PFSK-1 (cell line): ENCODE results near the gene BARD1. TPM values are rescaled to one million over a fixed set of nuclear protein-coding genes. Genes with fewer than 3 reads are reported as not detected.
A peak's percentile ranks its signal among the peaks of the same experiment; 100 is the strongest.

Experiments
- FOXP2 ChIP-seq: optimal IDR thresholded peaks from 2 replicates; pipeline ENCODE3; 2011; ENCODE audit warnings: borderline replicate concordance, control low read depth, inconsistent platforms; ENCODE audit not compliant: insufficient read depth; ENCODE audit errors: extremely low read length, extremely low read depth
- POLR2AphosphoS5 ChIP-seq: IDR thresholded peaks from 2 replicates; pipeline ENCODE4 v1.6.1; 2012; ENCODE audit warnings: low read depth, mild to moderate bottlenecking, control low read depth, low read length, moderate library complexity
- REST ChIP-seq, 2 experiments: IDR thresholded peaks; 2 replicates each; pipeline versions ENCODE4 v1.6.1 to v1.8.0; 2011 to 2012; ENCODE audit warnings: low read depth in 2 of 2, low read length in 2 of 2, control low read depth in 1 of 2, inconsistent platforms in 1 of 2, mild to moderate bottlenecking in 1 of 2, moderate library complexity in 1 of 2; ENCODE audit not compliant: insufficient read depth in 1 of 2
- SIN3A ChIP-seq: IDR thresholded peaks from 2 replicates; pipeline ENCODE4 v1.6.1; 2012; ENCODE audit warnings: mild to moderate bottlenecking, low read length, moderate library complexity, borderline replicate concordance; ENCODE audit not compliant: insufficient read depth
- TAF1 ChIP-seq: IDR thresholded peaks from 2 replicates; pipeline ENCODE4 v1.6.1; 2012; ENCODE audit warnings: low read length, control low read depth, borderline replicate concordance; ENCODE audit not compliant: insufficient read depth
- polyA plus RNA-seq: library from polyadenylated mRNA; unstranded; fragments of >200 nt; gene quantifications from one replicate; pipeline ENCODE4 v1.2.1, GENCODE V29; 2012; ENCODE audit warnings: low read depth, missing spikeins; ENCODE audit not compliant: insufficient read length

Gene BARD1
- polyA plus RNA-seq = 1.4 TPM

- TF ChIP-seq FOXP2 = no peak
- TF ChIP-seq SIN3A = no peak
- no peak for TF ChIP-seq REST (IDR thresholded peaks at IDR 0.05; ENCODE audit: insufficient read depth in 1 of 2, low read depth in 2 of 2, low read length in 2 of 2)
- TF ChIP-seq POLR2AphosphoS5 = peak; percentile 52
- 0 out of 2 replicates have a peak, but pooled peaks have one; percentile 22 for TF ChIP-seq TAF1
These were observed at the start of gene BARD1 for GRCh38 chr2:214808981-214809750. Gene BARD1, minus strand, starts transcription at chr2:214809683. Its CDS starts 114 bp downstream, at chr2:214809569.

- no peak for TF ChIP-seq REST (IDR thresholded peaks at IDR 0.05; ENCODE audit: insufficient read depth in 1 of 2, low read depth in 2 of 2, low read length in 2 of 2)
- TF ChIP-seq TAF1 = no peak
- no peak for TF ChIP-seq FOXP2
- no peak for TF ChIP-seq POLR2AphosphoS5
- TF ChIP-seq SIN3A = no peak
These were observed 46.7 kb upstream of the BARD1 start for GRCh38 chr2:214856137-214856536.

- TF ChIP-seq POLR2AphosphoS5 = no peak
- no peak for TF ChIP-seq FOXP2
- no peak for TF ChIP-seq SIN3A
- TF ChIP-seq REST (IDR thresholded peaks at IDR 0.05; ENCODE audit: insufficient read depth in 1 of 2, low read depth in 2 of 2, low read length in 2 of 2) = no peak
- TF ChIP-seq TAF1 = no peak
These were observed 44.4 kb upstream of the BARD1 start for GRCh38 chr2:214853906-214854305.

GRCh38 chr2:214843823-214844222, 34.3 kb upstream of the BARD1 start:
- no peak for TF ChIP-seq REST (IDR thresholded peaks at IDR 0.05; ENCODE audit: insufficient read depth in 1 of 2, low read depth in 2 of 2, low read length in 2 of 2)
- no peak for TF ChIP-seq FOXP2
- TF ChIP-seq TAF1 = no peak
- TF ChIP-seq POLR2AphosphoS5 = no peak
- TF ChIP-seq SIN3A = no peak
